Sigmoid colon (tissue), 7 donors: ENCODE results near the gene HDGF. TPM values are rescaled to one million over a fixed set of nuclear protein-coding genes. Genes with fewer than 3 reads are reported as not detected.

ENCODE experiments used
- DNase-seq: peaks from one replicate; pipeline ENCODE4 v3.0.0-alpha.2; 2019
- H3K27ac ChIP-seq, 4 donors: fragments of 200-600 bp; sonication (generic); one replicate each; pipeline ENCODE4 v1.5.1; 2016 to 2019; ENCODE audit warnings: mild to moderate bottlenecking in 1 of 4
- H3K27me3 ChIP-seq, 3 donors: fragments of 200-600 bp; sonication (generic); one replicate each; pipeline ENCODE4 v1.5.1; 2019; ENCODE audit warnings: mild to moderate bottlenecking in 1 of 3
- H3K36me3 ChIP-seq, 4 donors: fragments of 200-600 bp; sonication (generic); one replicate each; pipeline ENCODE4 v1.5.1; 2016 to 2019
- H3K4me1 ChIP-seq, 4 donors: fragments of 200-600 bp; sonication (generic); one replicate each; pipeline ENCODE4 v1.5.1; 2017 to 2019
- H3K4me3 ChIP-seq, 4 donors: fragments of 200-600 bp; sonication (generic); one replicate each; pipeline ENCODE4 v1.5.1; 2017 to 2019; ENCODE audit warnings: mild to moderate bottlenecking in 2 of 4, moderate library complexity in 1 of 4
- H3K9me3 ChIP-seq, 4 donors: fragments of 200-600 bp in 3 of 4; sonication (generic) in 3 of 4; one replicate each; pipeline versions ENCODE4 v1.5.1 to v1.6.1; 2013 to 2019
- EP300 ChIP-seq, 4 donors: sonication (generic); formaldehyde crosslinking; IDR thresholded peaks; one replicate each; pipeline ENCODE4 v1.6.1; 2017; ENCODE audit warnings: antibody characterized with exemption in 4 of 4
- POLR2A ChIP-seq, 2 donors: fragments of 450-650 bp; IDR thresholded peaks; one replicate each; pipeline ENCODE4 v1.6.1; 2016; ENCODE audit warnings: antibody characterized with exemption in 2 of 2, mild to moderate bottlenecking in 2 of 2, moderate library complexity in 2 of 2
- POLR2AphosphoS5 ChIP-seq, 4 donors: sonication (generic); formaldehyde crosslinking; IDR thresholded peaks; one replicate each; pipeline ENCODE4 v1.6.1; 2017; ENCODE audit warnings: antibody characterized with exemption in 4 of 4
- WGBS, 2 donors: extraction: QIAGEN DNeasy Blood & Tissue Kit; methylation state at CpG; one replicate each; pipeline ENCODE4 v1.1.7; 2013; 5-methylcytosine and 5-hydroxymethylcytosine counted together
- intact Hi-C: fragments of 100-400 bp; cut with DNase I; formaldehyde crosslinking; loops from one replicate; pipeline ENCODE4 v1.15.1; 2023
- polyA plus RNA-seq, 3 donors: library from polyadenylated mRNA; stranded (reverse); fragments of 200-250 nt; gene quantifications; one replicate each; pipeline ENCODE4 v1.2.3, GENCODE V29; 2013
- total RNA-seq, 4 donors: library from RNA; depleted of rRNA; stranded (reverse); fragments of >200 nt; gene quantifications; one replicate each; pipeline ENCODE4 v1.1.0, GENCODE V29; 2016
- TF ChIP-seq, protein P1 (sequence below), 4 experiments: fragments of 450-650 bp in 3 of 4; fragments of 200-600 bp in 1 of 4; IDR thresholded peaks; one replicate each; pipeline ENCODE4 v1.5.1; 2016 to 2019; ENCODE audit warnings: antibody characterized with exemption in 4 of 4, mild to moderate bottlenecking in 3 of 4, moderate library complexity in 2 of 4
- donor health status: healthy with polysubstance abuse.
- donor health status: Bipolar disorder and iron deficiency.
- donor health status: healthy.

Gene HDGF
- total and polyA plus RNA-seq, 7 donors = 108 to 297 (median 128) TPM

DNA sequence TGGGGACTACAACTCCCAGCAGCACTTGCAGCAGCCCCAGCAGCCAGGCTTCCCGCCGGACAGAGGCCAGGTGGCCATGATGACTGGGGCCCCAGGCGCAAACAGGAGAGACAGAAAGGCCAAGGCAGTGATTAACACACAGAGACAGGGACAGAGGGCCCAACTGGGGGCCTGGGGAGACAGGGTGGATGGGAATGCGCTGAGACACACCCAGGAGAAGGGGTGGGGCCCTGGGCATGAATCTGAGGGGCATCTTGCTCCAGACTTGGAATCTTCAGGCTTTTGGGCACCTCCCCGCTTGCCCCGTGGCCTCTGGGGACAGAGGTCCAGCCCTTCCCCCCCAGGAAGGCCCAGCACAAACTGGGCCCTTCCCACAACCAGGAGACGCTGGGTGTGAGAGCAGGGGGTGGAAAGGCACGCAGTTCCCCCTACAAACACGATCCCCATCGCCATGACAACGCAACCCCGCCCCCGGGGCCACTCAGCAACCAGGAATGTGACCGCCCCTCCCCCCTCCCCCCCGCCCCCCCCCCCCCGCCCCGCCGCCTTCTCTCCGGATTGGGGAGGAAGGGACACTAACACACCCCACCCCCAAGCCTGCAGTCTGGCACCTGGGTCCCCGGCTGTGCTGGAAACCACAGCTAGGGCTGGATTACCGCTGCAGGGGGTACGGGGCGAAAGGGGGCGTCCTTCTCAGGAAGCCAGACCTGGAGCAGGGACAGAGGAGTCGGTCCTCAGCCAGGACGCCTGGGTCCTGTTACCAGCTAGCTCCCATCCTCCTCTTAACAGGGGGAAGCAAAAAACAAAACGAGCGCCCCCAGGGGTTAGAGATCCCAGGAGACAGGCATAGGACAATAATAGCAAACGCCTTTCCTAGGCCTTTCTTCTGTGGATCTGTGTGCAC, 4.5 kb downstream of the HDGF start:
- DNase-seq = peak; percentile 98
- H3K36me3 ChIP-seq = peaks cover 21 to 33% (median 27%) of the 10 kb centered on the region in 4 donors
- peak overlapping the region; percentile 68 to 100 (median 98) for H3K4me3 ChIP-seq
- 1 to 6% methylated on average over 24 to 25 of the region's 29 CpGs for WGBS, 2 donors
- H3K9me3 ChIP-seq = no peaks in the 10 kb centered on the region
- intact Hi-C loops = no loop called here
- TF ChIP-seq, protein P1, sequence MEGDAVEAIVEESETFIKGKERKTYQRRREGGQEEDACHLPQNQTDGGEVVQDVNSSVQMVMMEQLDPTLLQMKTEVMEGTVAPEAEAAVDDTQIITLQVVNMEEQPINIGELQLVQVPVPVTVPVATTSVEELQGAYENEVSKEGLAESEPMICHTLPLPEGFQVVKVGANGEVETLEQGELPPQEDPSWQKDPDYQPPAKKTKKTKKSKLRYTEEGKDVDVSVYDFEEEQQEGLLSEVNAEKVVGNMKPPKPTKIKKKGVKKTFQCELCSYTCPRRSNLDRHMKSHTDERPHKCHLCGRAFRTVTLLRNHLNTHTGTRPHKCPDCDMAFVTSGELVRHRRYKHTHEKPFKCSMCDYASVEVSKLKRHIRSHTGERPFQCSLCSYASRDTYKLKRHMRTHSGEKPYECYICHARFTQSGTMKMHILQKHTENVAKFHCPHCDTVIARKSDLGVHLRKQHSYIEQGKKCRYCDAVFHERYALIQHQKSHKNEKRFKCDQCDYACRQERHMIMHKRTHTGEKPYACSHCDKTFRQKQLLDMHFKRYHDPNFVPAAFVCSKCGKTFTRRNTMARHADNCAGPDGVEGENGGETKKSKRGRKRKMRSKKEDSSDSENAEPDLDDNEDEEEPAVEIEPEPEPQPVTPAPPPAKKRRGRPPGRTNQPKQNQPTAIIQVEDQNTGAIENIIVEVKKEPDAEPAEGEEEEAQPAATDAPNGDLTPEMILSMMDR (IDR thresholded peaks at IDR 0.05) = peak in 1 of 4 experiments; percentile 30
- peak in 1 of 2 donors; percentile 67 for TF ChIP-seq POLR2A (IDR thresholded peaks at IDR 0.05)
- no peak for TF ChIP-seq EP300 (IDR thresholded peaks at IDR 0.05)
- TF ChIP-seq POLR2AphosphoS5 (IDR thresholded peaks at IDR 0.05) = peak; percentile 70 to 86 (median 78)
- H3K27me3 ChIP-seq = no peaks in the 10 kb centered on the region
- H3K4me1 ChIP-seq = peaks cover 0 to 57% (median 50%) of the 10 kb centered on the region in 4 donors
- H3K27ac ChIP-seq = peak overlapping the region; percentile 96 to 100 (median 98)

DNA sequence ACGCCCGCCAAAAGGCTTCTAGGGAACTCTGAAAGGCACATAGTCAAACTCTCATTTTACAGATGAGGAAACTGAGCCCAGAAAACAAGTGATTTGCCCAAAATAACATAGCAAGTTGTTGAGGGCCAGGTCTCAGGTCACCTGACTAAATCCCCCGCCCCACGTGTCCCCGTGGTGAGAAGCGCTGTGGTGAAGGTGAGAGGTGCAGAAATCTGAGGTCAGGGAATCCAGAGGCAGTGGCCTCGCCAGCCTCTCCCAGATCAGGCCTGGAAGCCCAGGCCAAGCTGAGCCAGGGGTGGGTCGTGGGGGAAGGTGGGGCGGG, 5.1 kb downstream of the HDGF start:
- H3K9me3 ChIP-seq = no peaks in the 10 kb centered on the region
- TF ChIP-seq EP300 (IDR thresholded peaks at IDR 0.05) = no peak
- no peak for TF ChIP-seq POLR2A (IDR thresholded peaks at IDR 0.05)
- no peak for TF ChIP-seq POLR2AphosphoS5 (IDR thresholded peaks at IDR 0.05)
- TF ChIP-seq, protein P1 (IDR thresholded peaks at IDR 0.05) = no peak
- H3K27ac ChIP-seq = peak overlapping the region; percentile 96 to 100 (median 98)
- DNase-seq = no peak
- H3K36me3 ChIP-seq = peaks cover 21 to 36% (median 27%) of the 10 kb centered on the region in 4 donors
- 55 to 57% methylated on average over 9 of the region's 9 CpGs for WGBS, 2 donors
- no peaks in the 10 kb centered on the region for H3K27me3 ChIP-seq
- intact Hi-C loops = no loop called here
- H3K4me1 ChIP-seq = peaks cover 0 to 63% (median 56%) of the 10 kb centered on the region in 4 donors
- peak overlapping the region; percentile 68 to 100 (median 98) for H3K4me3 ChIP-seq

DNA sequence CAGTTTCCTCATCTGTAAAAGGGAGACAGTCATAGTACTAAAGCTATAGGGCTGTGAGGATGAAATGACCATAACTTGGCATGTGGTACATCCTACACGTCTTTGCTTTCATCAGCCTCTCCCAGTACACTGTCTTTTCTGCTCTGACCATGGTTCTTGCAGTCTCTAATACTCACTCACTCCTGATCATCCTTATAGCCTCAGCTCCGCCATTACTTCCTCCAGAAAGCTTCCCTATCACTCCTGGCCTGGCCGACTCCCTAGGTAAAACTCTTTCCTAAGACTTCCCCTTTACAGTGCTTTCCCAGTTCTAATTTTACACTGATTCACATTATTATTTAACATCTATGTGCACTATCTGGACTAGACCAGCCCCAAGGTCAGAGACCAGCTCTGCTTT, 5.6 kb downstream of the HDGF start:
- peaks cover 21 to 36% (median 27%) of the 10 kb centered on the region in 4 donors for H3K36me3 ChIP-seq
- H3K4me3 ChIP-seq = peak overlapping the region in 3 of 4 donors; percentile 98 to 100 (median 99)
- no peaks in the 10 kb centered on the region for H3K27me3 ChIP-seq
- DNase-seq = no peak
- intact Hi-C loops = no loop called here
- peak overlapping the region; percentile 96 to 100 (median 98) for H3K27ac ChIP-seq
- H3K4me1 ChIP-seq = peaks cover 0 to 64% (median 57%) of the 10 kb centered on the region in 4 donors
- H3K9me3 ChIP-seq = no peaks in the 10 kb centered on the region
- WGBS, 2 donors = 64 to 70% methylated on average over 3 of the region's 3 CpGs
- TF ChIP-seq EP300 (IDR thresholded peaks at IDR 0.05) (no peak), POLR2AphosphoS5 (IDR thresholded peaks at IDR 0.05) (no peak)
- TF ChIP-seq, protein P1 (IDR thresholded peaks at IDR 0.05) = no peak

DNA sequence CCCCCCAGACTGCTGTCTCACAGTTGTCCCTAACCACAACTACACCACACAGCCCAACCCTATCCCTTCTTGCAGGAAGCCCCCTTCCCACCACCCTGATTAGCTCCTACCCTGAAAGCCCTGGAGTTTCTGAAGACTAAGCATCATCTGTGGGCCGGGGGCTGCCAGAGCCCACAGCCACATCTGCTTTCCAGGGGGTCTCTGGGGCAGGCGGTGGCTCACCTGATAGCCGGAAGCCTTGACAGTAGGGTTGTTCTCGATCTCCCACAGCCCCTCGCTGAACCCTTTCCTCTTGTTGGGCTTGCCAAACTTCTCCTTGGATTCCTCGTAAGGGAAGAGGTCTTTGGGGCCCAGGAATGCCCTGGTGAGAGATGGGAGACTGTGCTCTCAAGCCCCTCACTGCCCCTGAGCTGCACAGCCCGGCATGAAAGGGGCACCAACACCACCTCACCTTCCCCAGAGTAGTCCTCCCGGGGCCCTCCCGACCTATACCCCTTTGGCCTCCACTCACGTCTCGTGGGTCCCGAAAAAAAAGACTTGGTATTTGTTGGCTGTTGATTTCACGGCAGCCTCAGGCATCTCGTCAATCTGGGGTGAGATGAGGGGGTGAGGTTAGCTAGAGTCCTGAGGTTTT, 6.6 kb downstream of the HDGF start:
- H3K4me3 ChIP-seq = no peak overlapping the region
- H3K36me3 ChIP-seq = peaks cover 21 to 36% (median 27%) of the 10 kb centered on the region in 4 donors
- H3K4me1 ChIP-seq = peaks cover 0 to 67% (median 60%) of the 10 kb centered on the region in 4 donors
- H3K9me3 ChIP-seq = no peaks in the 10 kb centered on the region
- H3K27me3 ChIP-seq = no peaks in the 10 kb centered on the region
- no peak for DNase-seq
- TF ChIP-seq POLR2AphosphoS5 (IDR thresholded peaks at IDR 0.05) (no peak), EP300 (IDR thresholded peaks at IDR 0.05) (no peak), POLR2A (IDR thresholded peaks at IDR 0.05) (no peak)
- TF ChIP-seq, protein P1 (IDR thresholded peaks at IDR 0.05) = no peak
- 81 to 86% methylated on average over 14 of the region's 14 CpGs for WGBS, 2 donors
- intact Hi-C loops = no loop called here
- H3K27ac ChIP-seq = peak overlapping the region; percentile 96 to 100 (median 98)
